GM06990 (cell line): ENCODE data around the gene METTL25.

Experiments
- DNase-seq: peaks from one replicate; pipeline ENCODE4 v3.0.0-alpha.2; 2011; ENCODE audit not compliant: insufficient read length; ENCODE audit errors: extremely low read depth
- H3K27me3 ChIP-seq: replicated peaks from 2 replicates; pipeline ENCODE4 v1.6.0; 2011; ENCODE audit warnings: low read length; ENCODE audit not compliant: control insufficient read depth, insufficient read depth
- H3K36me3 ChIP-seq: 2 replicates; pipeline ENCODE4 v1.5.1; 2011; ENCODE audit warnings: low read length; ENCODE audit not compliant: control insufficient read depth, insufficient read depth
- H3K4me3 ChIP-seq: replicated peaks from 2 replicates; pipeline ENCODE4 v1.5.1; 2011; ENCODE audit warnings: low read depth, mild to moderate bottlenecking, control low read depth, low read length
- CTCF ChIP-seq: IDR thresholded peaks from 2 replicates; pipeline ENCODE4 v1.5.1; 2011; ENCODE audit warnings: low read length, control low read depth, mild to moderate bottlenecking, inconsistent platforms; ENCODE audit not compliant: insufficient read depth, poor library complexity, severe bottlenecking

The METTL25 gene

GRCh38 chr12:82375201-82375600 is 16.9 kb downstream of the METTL25 start:
- no peak overlapping the region for H3K4me3 ChIP-seq

GRCh38 chr12:82378997-82379396 is 20.7 kb downstream of the METTL25 start:
- no peaks in the 10 kb centered on the region for H3K36me3 ChIP-seq
- no peaks in the 10 kb centered on the region for H3K27me3 ChIP-seq
- DNase-seq = no peak
- no peak for TF ChIP-seq CTCF
- H3K4me3 ChIP-seq = no peak overlapping the region

More at GRCh38 chr12:82375201-82375600, 16.9 kb downstream of the METTL25 start:
- no peak for TF ChIP-seq CTCF
- H3K36me3 ChIP-seq = no peaks in the 10 kb centered on the region
- H3K27me3 ChIP-seq = no peaks in the 10 kb centered on the region
- no peak for DNase-seq

- Histone ChIP-seq H3K4me3 (no peak overlapping the region), H3K36me3 (no peaks in the 10 kb centered on the region), H3K27me3 (no peaks in the 10 kb centered on the region)
- peak; percentile 41 for TF ChIP-seq CTCF
- DNase-seq = no peak
These were observed 25.7 kb downstream of the METTL25 start for GRCh38 chr12:82383930-82384552.

GRCh38 chr12:82398879-82399278 is 40.5 kb downstream of the METTL25 start:
- H3K4me3 ChIP-seq = no peak overlapping the region
- no peaks in the 10 kb centered on the region for H3K36me3 ChIP-seq
- DNase-seq = no peak
- no peak for TF ChIP-seq CTCF
- H3K27me3 ChIP-seq = no peaks in the 10 kb centered on the region

GRCh38 chr12:82400819-82401218 is 42.5 kb downstream of the METTL25 start:
- Histone ChIP-seq H3K27me3 (no peaks in the 10 kb centered on the region), H3K4me3 (no peak overlapping the region), H3K36me3 (no peaks in the 10 kb centered on the region)
- no peak for DNase-seq
- TF ChIP-seq CTCF = no peak

GRCh38 chr12:82406651-82407050 is 48.3 kb downstream of the METTL25 start:
- no peak for DNase-seq
- Histone ChIP-seq H3K4me3 (no peak overlapping the region), H3K27me3 (no peaks in the 10 kb centered on the region), H3K36me3 (no peaks in the 10 kb centered on the region)
- no peak for TF ChIP-seq CTCF
